ENCODE measurements around the gene TRPM3.

- TF ChIP-seq EZH2 (IDR thresholded peaks at IDR 0.05) (no peak), POLR2AphosphoS5 (IDR thresholded peaks at IDR 0.05; ENCODE audit: borderline replicate concordance, low read depth, low read length) (peak; percentile 65; the same call in 1 of the 2 replicates)
These were observed 374.7 kb downstream of the TRPM3 start for GRCh38 chr9:70746760-70747159.
